HG02870 (cell line): Measurements from ENCODE around the gene SELENOV.
"Not testable (repeated sequence)": the region's sequence is repeated elsewhere in the genome, so short reads cannot be mapped to it uniquely, and the experiment has no call there.

Source experiments
- ATAC-seq: cut with Tn5 transposase; IDR thresholded peaks from one replicate; pipeline ENCODE4 v1.9.1; 2021; ENCODE audit warnings: mild to moderate bottlenecking, moderate library complexity; ENCODE audit not compliant: unreplicated experiment

The SELENOV gene

DNA sequence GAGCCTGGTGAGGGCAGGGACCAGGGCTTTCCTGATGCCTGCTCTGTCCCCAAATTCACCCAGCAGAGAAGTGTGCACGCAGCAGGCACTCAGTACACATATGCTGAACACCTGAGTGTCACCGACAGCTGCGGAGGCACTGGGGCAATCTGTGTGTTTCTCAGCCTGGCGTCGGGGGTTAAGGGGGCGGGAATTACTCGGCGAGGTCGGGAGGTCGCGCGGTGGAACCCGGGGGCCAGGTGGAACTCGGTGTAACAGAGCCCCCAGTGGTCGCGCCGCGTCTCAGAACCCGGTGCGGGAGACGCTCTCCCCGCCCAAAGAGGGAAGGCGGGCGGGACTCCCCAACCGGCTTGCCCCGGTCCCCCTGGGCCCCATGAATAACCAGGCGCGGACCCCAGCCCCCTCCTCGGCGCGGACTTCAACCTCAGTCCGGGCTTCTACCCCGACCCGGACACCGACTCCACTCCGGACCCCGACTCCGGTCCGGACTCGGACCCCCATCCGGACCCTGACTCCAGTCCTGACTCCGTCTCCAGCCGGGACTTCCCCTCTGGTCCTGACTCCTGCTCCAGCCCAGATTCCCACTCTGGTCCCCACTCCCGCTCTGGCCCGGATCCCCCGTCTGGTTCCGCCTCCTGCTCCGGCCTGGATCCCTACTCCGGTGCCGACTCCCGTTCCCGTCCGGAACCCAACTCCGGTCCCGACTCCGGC, at the start of gene SELENOV:
TSS of gene SELENOV (plus strand) at position 300 of the 711 bp plus-strand sequence. CDS start at position 374, 74 bp downstream.
- ATAC-seq: no peak

DNA sequence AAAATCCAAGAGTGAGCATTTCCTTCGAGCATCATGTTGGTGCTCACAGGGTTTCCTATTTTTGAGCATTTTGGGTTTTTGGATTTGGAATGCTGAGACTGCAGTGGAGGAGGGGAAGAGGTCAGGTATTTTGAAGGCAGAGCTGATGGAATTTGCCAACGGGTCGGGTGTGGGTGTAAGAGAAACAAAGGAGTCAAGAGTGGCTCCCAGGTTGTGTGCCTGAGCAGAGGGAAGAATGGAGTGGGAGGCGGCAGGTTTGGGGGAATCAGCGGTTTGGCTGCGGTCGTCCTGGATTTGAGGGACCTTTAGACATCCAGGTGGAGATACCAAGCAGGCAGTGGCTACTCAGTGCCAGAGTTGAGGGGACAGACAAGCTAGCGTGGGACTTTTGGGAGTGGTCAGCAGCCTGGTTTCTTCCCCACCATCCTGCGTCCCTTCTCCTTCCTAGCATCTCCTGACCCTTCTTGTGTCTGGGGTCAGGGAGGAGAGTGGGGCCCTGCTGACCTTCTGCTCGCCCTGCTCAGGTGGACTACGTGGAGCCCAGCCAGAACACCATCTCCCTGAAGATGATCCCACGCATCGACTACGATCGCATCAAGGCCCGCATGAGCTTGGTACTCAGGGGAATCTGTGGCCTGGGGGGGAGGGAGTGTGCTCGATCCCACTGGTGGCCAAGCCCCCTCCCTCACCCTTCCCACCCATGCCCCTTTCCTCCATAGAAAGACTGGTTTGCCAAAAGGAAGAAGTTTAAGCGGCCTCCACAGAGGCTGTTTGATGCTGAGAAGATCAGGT, 48.8 kb upstream of the SELENOV start:
- ATAC-seq: no peak

DNA sequence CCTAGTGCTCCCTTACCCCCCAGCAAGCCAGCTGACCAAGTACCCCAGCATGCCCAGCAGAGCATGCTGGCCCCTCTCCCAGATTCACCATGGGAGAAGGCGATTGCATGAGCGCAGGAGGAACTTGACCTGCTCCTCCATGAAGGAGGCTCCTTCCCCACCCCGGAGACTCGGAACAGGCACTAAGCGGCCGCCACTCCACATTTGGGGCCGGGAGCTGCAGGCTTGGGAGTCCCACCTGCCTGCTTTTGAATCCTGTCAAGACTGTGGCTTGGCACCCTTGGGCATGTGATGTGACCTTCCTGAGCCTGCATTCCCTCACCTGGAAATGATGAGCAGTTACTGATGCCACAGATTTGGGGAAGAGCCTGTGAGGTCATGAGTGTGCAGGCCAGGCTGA, 47.0 kb upstream of the SELENOV start:
- no peak for ATAC-seq

- no peak for ATAC-seq
Observed at GRCh38 chr19:39469036-39469435, 45.9 kb upstream of the SELENOV start.

- ATAC-seq: no peak
Observed at GRCh38 chr19:39469567-39469966, 45.4 kb upstream of the SELENOV start.

DNA sequence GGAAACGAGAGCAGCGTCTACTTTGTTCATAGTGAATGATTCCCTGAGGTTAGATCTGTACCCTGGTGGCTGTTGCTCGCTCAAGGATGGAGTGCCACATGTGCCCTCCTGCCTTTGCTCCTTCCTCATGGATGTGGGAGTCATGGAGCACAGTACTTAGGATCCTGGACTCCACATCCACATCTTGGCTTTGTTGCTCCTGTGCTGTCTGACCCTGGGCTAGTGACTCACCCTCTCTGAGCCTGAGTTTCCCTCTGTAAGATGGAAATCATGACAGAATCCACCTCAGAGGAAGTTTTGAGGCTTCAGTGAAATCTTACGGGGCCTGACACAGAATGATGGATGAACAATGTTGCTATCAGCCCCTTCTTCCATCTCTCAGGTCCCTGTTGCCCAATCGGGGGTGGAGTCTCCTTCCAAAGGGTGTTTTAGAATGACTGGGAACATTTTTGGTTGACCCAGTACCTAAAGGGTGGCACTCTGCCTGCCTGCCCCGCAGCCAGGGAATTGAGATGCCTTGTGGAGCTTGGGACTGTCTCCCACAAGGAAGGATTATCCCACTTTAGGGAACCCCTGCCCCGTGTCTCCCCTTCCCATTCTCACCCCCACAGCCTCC, 44.1 kb upstream of the SELENOV start:
- no peak for ATAC-seq

DNA sequence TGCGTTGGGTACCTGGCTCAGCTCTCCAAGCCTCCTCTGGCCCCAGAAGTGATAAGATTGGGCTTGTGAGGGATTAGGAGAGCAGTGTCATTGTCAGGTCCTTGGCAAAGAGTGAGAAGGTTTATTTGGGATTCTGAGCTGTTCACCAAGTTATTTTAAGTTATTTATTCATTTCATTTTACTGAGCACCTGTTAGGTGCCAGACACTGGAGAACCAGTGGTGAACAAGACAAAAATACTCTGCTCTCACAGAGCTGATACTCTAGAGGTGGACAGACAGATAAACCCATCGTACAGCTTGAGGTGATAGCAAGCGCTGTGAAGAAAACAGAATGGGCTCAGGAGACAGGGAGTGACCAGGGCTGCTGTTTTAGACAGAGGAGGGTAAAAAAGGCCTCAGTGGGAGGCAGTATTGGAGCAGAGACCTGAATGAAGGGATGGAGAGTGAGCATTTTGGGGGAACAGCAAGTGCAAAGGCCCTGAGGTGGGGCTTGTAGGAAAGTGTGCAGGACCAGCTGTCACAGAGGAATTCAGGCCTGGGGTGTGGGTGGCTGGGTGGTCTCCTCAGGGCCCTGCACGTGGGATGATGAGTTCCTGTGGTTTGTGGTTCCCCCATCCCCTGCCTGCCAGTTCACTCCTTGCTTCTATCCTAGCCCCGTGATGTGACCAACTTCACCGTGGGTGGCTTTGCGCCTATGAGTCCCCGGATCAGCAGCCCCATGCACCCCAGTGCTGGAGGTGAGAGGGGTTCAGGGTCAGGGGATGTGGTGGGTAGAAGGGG, 43.0 kb upstream of the SELENOV start:
- ATAC-seq: no peak

DNA sequence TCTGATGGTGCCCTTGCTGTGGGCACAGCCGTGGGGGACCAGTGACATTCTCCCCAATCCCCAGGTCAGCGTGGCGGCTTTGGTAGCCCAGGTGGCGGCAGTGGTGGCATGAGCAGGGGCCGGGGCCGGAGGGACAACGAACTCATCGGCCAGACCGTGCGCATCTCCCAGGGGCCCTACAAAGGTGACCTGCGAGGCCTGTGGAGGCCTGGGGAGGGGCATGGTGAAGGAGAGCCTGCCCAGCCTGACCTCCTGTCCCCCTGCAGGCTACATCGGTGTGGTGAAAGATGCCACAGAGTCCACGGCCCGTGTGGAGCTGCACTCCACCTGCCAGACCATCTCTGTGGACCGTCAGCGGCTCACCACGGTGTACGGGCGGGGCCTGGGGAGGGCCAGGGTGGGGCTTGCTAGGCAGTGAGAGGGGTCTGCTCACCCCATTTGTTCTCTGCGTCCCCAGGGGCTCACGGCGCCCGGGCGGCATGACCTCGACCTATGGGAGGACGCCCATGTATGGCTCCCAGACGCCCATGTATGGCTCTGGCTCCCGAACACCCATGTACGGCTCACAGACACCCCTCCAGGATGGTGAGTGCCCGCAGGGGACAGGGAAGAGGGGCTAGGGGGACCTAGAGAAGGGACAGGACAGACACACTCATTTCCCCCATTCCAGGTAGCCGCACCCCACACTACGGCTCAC, 42.0 kb upstream of the SELENOV start:
- ATAC-seq: no peak

- no peak for ATAC-seq
Observed at GRCh38 chr19:39473443-39473960, 41.4 kb upstream of the SELENOV start.

- ATAC-seq: no peak
Observed at GRCh38 chr19:39474139-39474620, 40.8 kb upstream of the SELENOV start.

- no peak for ATAC-seq
Observed at GRCh38 chr19:39475748-39476147, 39.2 kb upstream of the SELENOV start.

GRCh38 chr19:39479319-39479801, 35.6 kb upstream of the SELENOV start:
- not testable (repeated sequence) for ATAC-seq

- no peak for ATAC-seq
Observed at GRCh38 chr19:39479916-39480315, 35.0 kb upstream of the SELENOV start.

- ATAC-seq: peak; percentile 81
Observed at GRCh38 chr19:39480337-39481228, 34.4 kb upstream of the SELENOV start, which contains the start of gene TIMM50. Gene TIMM50, plus strand, starts transcription at chr19:39480838. Its CDS starts 16 bp downstream, at chr19:39480854.

DNA sequence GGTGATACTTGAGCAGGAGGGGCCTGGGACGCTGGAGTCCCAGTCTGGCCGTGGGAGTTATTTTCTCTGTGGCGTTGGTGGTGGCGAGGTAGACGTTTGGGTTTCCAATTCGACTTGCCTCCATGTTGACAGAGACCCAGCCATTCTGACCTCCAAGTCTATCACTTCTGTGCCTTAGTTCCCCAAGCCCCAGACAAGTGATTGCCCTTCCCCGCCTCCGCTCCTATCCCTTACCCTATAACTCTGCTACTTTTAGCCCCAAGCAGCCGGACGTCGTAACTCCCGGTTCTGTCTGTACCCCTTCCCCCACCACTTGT, 33.8 kb upstream of the SELENOV start:
- ATAC-seq: no peak

GRCh38 chr19:39481676-39482075, 33.3 kb upstream of the SELENOV start:
- ATAC-seq: no peak

- no peak for ATAC-seq
Observed at GRCh38 chr19:39483141-39483540, 31.8 kb upstream of the SELENOV start.

- ATAC-seq: no peak
Observed at GRCh38 chr19:39489756-39490155, 25.2 kb upstream of the SELENOV start.

GRCh38 chr19:39492225-39492624, 22.7 kb upstream of the SELENOV start:
- no peak for ATAC-seq
